Natural killer cell (primary cell): ENCODE data around the gene TEX261. TPM values are rescaled to one million over a fixed set of nuclear protein-coding genes. Genes with fewer than 3 reads are reported as not detected.

Source experiments
- ATAC-seq, 3 donors: fragments of 150-1000 bp in 2 of 3; fragments of 200-7000 bp in 1 of 3; cut with Tn5 transposase; 1 replicate in 1 of 3; 2 replicates in 2 of 3; pipeline ENCODE4 v1.10.0; 2021; ENCODE audit warnings: mild to moderate bottlenecking in 2 of 3, moderate library complexity in 2 of 3
- DNase-seq, 2 donors: peaks; one replicate each; pipeline versions ENCODE4 v3.0.0 to v3.0.0-alpha.2; 2013 to 2021; ENCODE audit warnings: mixed read lengths in 1 of 2
- H3K27ac ChIP-seq: one replicate; pipeline ENCODE4 v1.5.1; 2013; ENCODE audit warnings: mild to moderate bottlenecking, low read length
- H3K27me3 ChIP-seq: one replicate; pipeline ENCODE4 v1.6.1; 2013; ENCODE audit warnings: low read length; ENCODE audit not compliant: control insufficient read depth, insufficient read depth
- H3K36me3 ChIP-seq: one replicate; pipeline ENCODE4 v1.6.1; 2013; ENCODE audit warnings: low read length; ENCODE audit not compliant: control insufficient read depth, insufficient read depth
- H3K4me1 ChIP-seq: one replicate; pipeline ENCODE4 v1.6.1; 2013; ENCODE audit warnings: low read length; ENCODE audit not compliant: control insufficient read depth, insufficient read depth
- H3K4me3 ChIP-seq: one replicate; pipeline ENCODE4 v1.5.1; 2013; ENCODE audit warnings: low read length
- H3K9me3 ChIP-seq: one replicate; pipeline ENCODE4 v1.6.1; 2013; ENCODE audit warnings: low read length; ENCODE audit not compliant: control insufficient read depth, insufficient read depth
- H3K27ac Mint-ChIP-seq, 2 donors: one replicate each; pipeline ENCODE4 v1.8.0; 2022; ENCODE audit warnings: mild to moderate bottlenecking in 2 of 2, mixed read lengths in 2 of 2, moderate library complexity in 1 of 2
- H3K27me3 Mint-ChIP-seq, 2 donors: one replicate each; pipeline ENCODE4 v1.8.0; 2022; ENCODE audit warnings: low read depth in 2 of 2, mixed read lengths in 2 of 2
- H3K36me3 Mint-ChIP-seq: one replicate; pipeline ENCODE4 v1.8.0; 2022; ENCODE audit warnings: mixed read lengths
- H3K4me1 Mint-ChIP-seq, 2 donors: one replicate each; pipeline ENCODE4 v1.8.0; 2022; ENCODE audit warnings: mixed read lengths in 2 of 2
- H3K4me3 Mint-ChIP-seq: one replicate; pipeline ENCODE4 v1.8.0; 2022; ENCODE audit warnings: mild to moderate bottlenecking, moderate library complexity, mixed read lengths
- H3K9me3 Mint-ChIP-seq, 2 donors: one replicate each; pipeline ENCODE4 v1.8.0; 2022; ENCODE audit warnings: mixed read lengths in 2 of 2
- CTCF ChIP-seq: fragments of 200-600 bp; IDR thresholded peaks from one replicate; pipeline ENCODE4 v1.8.0; 2022; ENCODE audit warnings: antibody characterized with exemption
- WGBS: methylation state at CpG from one replicate; pipeline ENCODE4 v1.1.7; 2013; ENCODE audit warnings: missing lambda C conversion rate; ENCODE audit not compliant: insufficient coverage; 5-methylcytosine and 5-hydroxymethylcytosine counted together
- intact Hi-C: fragments of 100-400 bp; cut with micrococcal nuclease; formaldehyde crosslinking; loops from one replicate; pipeline ENCODE4 v1.14.2; 2022
- total RNA-seq, 4 donors: library from RNA; stranded (reverse); fragments of 120-200 nt in 1 of 4; gene quantifications; one replicate each; pipeline versions ENCODE4 v1.2.3 to v1.2.4, GENCODE V29; 2013 to 2022

TEX261 gene
- total RNA-seq, 3 donors from 2014 or later (not counting 1 experiment from before 2014, with no cell fraction given) = 30.3 to 44.2 (median 43.2) TPM

GRCh38 chr2:70964596-70965386, 29.9 kb downstream of the TEX261 start:
- TF ChIP-seq CTCF = peak; percentile 95
- Histone ChIP-seq H3K27me3 (peaks cover 15% of the 10 kb centered on the region), H3K4me3 (peak overlapping the region; percentile 47), H3K27ac (no peak overlapping the region), H3K4me1 (peaks cover 11% of the 10 kb centered on the region), H3K36me3 (no peaks in the 10 kb centered on the region), H3K9me3 (no peaks in the 10 kb centered on the region)
- H3K9me3 Mint-ChIP-seq = no peaks in the 10 kb centered on the region
- H3K4me3 Mint-ChIP-seq = peak overlapping the region; percentile 92
- peaks cover 9 to 11% of the 10 kb centered on the region in 2 donors for H3K4me1 Mint-ChIP-seq
- peak; percentile 81 to 92 for DNase-seq
- WGBS = 6% methylated on average over 55 of the region's 59 CpGs
- H3K27ac Mint-ChIP-seq = peak overlapping the region in 1 of 2 donors; percentile 58
- ATAC-seq = peak; percentile 90 to 98 (median 95)
- H3K27me3 Mint-ChIP-seq = peaks cover 12 to 19% of the 10 kb centered on the region in 2 donors
- H3K36me3 Mint-ChIP-seq = no peaks in the 10 kb centered on the region
- intact Hi-C loops = loop anchor here (1.0 to 2.0 kb wide), 3 partner anchors 20 to 37 kb away; no protein-coding TSS in a partner anchor

GRCh38 chr2:70964133-70964532, 30.5 kb downstream of the TEX261 start:
- intact Hi-C loops = loop anchor here (2.0 kb wide), 1 partner anchor 21 kb away; no protein-coding TSS in a partner anchor
- peaks cover 9 to 11% of the 10 kb centered on the region in 2 donors for H3K4me1 Mint-ChIP-seq
- no peaks in the 10 kb centered on the region for H3K36me3 Mint-ChIP-seq
- TF ChIP-seq CTCF = no peak
- no peak overlapping the region for H3K27ac Mint-ChIP-seq
- Histone ChIP-seq H3K4me3 (no peak overlapping the region), H3K4me1 (peaks cover 11% of the 10 kb centered on the region), H3K36me3 (no peaks in the 10 kb centered on the region), H3K27ac (no peak overlapping the region), H3K27me3 (peaks cover 15% of the 10 kb centered on the region), H3K9me3 (no peaks in the 10 kb centered on the region)
- H3K4me3 Mint-ChIP-seq = no peak overlapping the region
- H3K27me3 Mint-ChIP-seq = peaks cover 12 to 19% of the 10 kb centered on the region in 2 donors
- DNase-seq (no peak), ATAC-seq (no peak)
- whole genome bisulfite sequencing = 57% methylated on average over 4 of the region's 4 CpGs
- H3K9me3 Mint-ChIP-seq = no peaks in the 10 kb centered on the region

GRCh38 chr2:70962885-70963878, 31.5 kb downstream of the TEX261 start:
- no peak for TF ChIP-seq CTCF
- Mint-ChIP-seq H3K4me1 (peaks cover 14 to 16% of the 10 kb centered on the region in 2 donors), H3K27me3 (peaks cover 12 to 19% of the 10 kb centered on the region in 2 donors), H3K4me3 (no peak overlapping the region), H3K27ac (no peak overlapping the region), H3K9me3 (no peaks in the 10 kb centered on the region), H3K36me3 (no peaks in the 10 kb centered on the region)
- 79% methylated on average over 18 of the region's 18 CpGs for WGBS
- Histone ChIP-seq H3K27ac (no peak overlapping the region), H3K4me3 (no peak overlapping the region), H3K9me3 (no peaks in the 10 kb centered on the region), H3K4me1 (peaks cover 14% of the 10 kb centered on the region), H3K36me3 (no peaks in the 10 kb centered on the region), H3K27me3 (peaks cover 15% of the 10 kb centered on the region)
- ATAC-seq (no peak), DNase-seq (peak in 1 of 2 donors; percentile 11)
- intact Hi-C loops = no loop called here
